ENCODE data around the gene CALHM3. TPM values are rescaled to one million over a fixed set of nuclear protein-coding genes. Genes with fewer than 3 reads are reported as not detected.

The CALHM3 gene
- total RNA-seq, 1 donor from 2014 or later = not detected

DNA sequence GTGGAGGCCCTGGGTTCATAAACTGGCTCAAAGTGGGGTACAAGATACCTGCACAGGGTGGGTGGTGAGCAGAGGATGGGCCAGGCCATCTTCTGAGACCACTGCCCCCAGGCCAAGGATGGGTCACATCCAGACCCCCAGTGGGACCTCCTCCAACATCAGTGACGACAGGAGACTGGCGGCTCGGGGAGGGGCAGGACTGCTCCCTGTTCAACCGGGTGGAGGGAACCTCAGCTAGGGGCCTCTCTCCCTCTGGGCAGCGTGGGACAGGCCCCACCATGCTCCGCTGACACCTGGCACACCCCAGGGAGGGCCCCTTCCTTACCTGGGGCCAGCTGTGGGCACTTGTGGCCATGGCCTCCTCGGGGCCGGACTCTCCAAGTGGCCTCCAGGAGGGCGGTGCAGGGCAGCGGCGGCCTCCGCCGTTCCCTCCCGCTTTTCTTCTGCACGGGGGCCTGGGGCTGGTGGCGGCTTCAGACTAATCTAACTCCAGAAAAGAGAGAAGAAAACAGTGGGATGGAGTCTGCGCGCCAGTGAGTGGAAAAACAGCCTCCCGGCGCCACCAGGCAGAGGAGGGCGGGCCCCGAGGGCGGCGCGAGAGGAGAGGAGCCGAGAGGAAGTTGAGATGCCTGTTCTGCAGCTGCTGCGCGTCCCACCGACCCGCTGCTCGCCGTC lies 27.1 kb downstream of the CALHM3 start, which contains the start of gene CALHM2:
TSS of gene CALHM2 (minus strand) at position 540 of the 675 bp plus-strand sequence. CDS start 2,429 bp downstream, outside the sequence.
- Histone ChIP-seq H3K27me3 (no peaks in the 10 kb centered on the region), H3K36me3 (peaks cover 0 to 27% of the 10 kb centered on the region in 2 donors), H3K4me1 (peaks cover 51% of the 10 kb centered on the region), H3K4me3 (peak within 1 kb of the TSS; percentile 71 to 76), H3K9me3 (no peaks in the 10 kb centered on the region), H3K27ac (peak within 1 kb of the TSS; percentile 89)
- intact Hi-C loops (cut with DNase I) = no loop called here
- TF ChIP-seq POLR2AphosphoS5 (IDR thresholded peaks at IDR 0.05; ENCODE audit: insufficient read depth in 1 of 2, low read depth in 1 of 2) (peak in 1 of 2 donors; percentile 86), POLR2A (IDR thresholded peaks at IDR 0.05) (peak in 1 of 2 donors; percentile 36)
- TF ChIP-seq, protein P1, sequence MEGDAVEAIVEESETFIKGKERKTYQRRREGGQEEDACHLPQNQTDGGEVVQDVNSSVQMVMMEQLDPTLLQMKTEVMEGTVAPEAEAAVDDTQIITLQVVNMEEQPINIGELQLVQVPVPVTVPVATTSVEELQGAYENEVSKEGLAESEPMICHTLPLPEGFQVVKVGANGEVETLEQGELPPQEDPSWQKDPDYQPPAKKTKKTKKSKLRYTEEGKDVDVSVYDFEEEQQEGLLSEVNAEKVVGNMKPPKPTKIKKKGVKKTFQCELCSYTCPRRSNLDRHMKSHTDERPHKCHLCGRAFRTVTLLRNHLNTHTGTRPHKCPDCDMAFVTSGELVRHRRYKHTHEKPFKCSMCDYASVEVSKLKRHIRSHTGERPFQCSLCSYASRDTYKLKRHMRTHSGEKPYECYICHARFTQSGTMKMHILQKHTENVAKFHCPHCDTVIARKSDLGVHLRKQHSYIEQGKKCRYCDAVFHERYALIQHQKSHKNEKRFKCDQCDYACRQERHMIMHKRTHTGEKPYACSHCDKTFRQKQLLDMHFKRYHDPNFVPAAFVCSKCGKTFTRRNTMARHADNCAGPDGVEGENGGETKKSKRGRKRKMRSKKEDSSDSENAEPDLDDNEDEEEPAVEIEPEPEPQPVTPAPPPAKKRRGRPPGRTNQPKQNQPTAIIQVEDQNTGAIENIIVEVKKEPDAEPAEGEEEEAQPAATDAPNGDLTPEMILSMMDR (IDR thresholded peaks at IDR 0.05) = no peak
- DNase-seq (ENCODE audit: extremely low spot score in 2 of 2) = no peak

DNA sequence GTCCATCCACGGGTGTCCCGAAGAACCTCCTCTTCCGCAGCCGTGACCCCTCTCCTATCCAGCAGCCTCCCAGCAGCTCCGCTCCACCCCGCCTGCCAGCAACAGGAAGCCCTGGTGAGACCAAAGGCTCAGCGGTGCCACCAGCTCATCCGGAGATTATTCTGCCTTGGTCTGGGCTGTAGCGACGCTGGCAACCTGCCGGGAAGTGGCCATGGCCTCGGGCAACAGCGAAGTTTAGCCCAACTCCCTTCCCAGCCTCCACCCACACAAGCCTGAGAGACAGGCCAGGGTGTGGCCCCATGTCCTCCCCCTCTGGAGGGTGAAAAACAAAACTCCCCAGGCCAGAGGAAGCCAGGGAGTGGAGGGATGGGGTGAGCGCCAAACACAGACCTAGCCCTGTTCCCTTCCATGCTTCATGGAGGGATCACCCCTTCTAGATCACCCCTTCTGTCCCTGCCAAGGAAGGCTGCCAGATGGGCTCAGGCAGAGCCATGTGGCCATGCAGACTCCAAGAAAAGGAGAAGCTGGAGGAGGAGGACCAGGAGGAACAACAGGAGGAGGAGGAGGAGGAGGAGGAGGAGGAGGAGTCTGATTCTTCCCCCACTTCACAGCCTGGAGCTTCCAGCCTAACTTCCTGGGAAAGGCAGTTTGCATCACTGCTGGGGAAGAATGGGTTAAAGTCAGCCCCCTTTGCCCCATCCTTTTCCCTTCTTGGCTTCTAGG lies 27.8 kb downstream of the CALHM3 start:
- Histone ChIP-seq H3K27me3 (no peaks in the 10 kb centered on the region), H3K4me1 (peaks cover 58% of the 10 kb centered on the region), H3K9me3 (no peaks in the 10 kb centered on the region), H3K4me3 (peak overlapping the region; percentile 71 to 76), H3K36me3 (peaks cover 0 to 32% of the 10 kb centered on the region in 2 donors), H3K27ac (peak overlapping the region; percentile 89)
- TF ChIP-seq, protein P1 (IDR thresholded peaks at IDR 0.05) = no peak
- peak; percentile 54 to 78 for TF ChIP-seq POLR2AphosphoS5 (IDR thresholded peaks at IDR 0.05; ENCODE audit: insufficient read depth in 1 of 2, low read depth in 1 of 2)
- peak in 1 of 2 donors; percentile 95 for DNase-seq (ENCODE audit: extremely low spot score in 2 of 2)
- intact Hi-C loops (cut with DNase I) = no loop called here

DNA sequence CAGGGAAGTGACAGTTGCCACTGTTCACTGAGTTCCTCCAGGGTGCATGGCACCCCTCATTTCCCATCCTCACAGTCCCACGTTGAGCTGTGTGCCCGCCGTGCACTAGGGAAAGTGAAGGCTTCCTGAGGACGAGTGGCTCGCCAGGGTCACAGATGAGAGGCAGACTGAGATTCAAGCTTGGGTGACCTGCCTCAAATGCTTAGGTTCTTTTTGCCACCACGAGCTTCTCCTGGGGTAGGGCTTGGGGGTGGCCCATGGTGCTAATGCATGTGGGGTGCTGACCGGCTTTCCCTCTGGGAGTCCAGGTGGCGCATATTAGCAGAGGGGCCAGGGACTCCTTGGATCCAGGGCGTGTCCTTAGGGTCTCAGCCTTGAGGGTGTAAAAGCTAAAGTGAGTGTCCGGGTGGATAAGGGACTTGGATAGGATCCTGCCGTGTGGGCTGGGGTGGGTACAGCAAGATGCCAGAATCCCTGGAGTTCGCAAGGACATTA lies 28.8 kb downstream of the CALHM3 start:
- intact Hi-C loops (cut with DNase I) = no loop called here
- no peak for DNase-seq (ENCODE audit: extremely low spot score in 2 of 2)
- peak overlapping the region; percentile 71 to 76 for H3K4me3 ChIP-seq
- H3K27ac ChIP-seq = peak overlapping the region; percentile 89
- peaks cover 0 to 38% of the 10 kb centered on the region in 2 donors for H3K36me3 ChIP-seq
- TF ChIP-seq POLR2AphosphoS5 (IDR thresholded peaks at IDR 0.05; ENCODE audit: insufficient read depth in 1 of 2, low read depth in 1 of 2) (no peak), POLR2A (IDR thresholded peaks at IDR 0.05) (no peak)
- TF ChIP-seq, protein P1 (IDR thresholded peaks at IDR 0.05) = no peak
- H3K9me3 ChIP-seq = no peaks in the 10 kb centered on the region
- H3K27me3 ChIP-seq = no peaks in the 10 kb centered on the region
- H3K4me1 ChIP-seq = peaks cover 68% of the 10 kb centered on the region

DNA sequence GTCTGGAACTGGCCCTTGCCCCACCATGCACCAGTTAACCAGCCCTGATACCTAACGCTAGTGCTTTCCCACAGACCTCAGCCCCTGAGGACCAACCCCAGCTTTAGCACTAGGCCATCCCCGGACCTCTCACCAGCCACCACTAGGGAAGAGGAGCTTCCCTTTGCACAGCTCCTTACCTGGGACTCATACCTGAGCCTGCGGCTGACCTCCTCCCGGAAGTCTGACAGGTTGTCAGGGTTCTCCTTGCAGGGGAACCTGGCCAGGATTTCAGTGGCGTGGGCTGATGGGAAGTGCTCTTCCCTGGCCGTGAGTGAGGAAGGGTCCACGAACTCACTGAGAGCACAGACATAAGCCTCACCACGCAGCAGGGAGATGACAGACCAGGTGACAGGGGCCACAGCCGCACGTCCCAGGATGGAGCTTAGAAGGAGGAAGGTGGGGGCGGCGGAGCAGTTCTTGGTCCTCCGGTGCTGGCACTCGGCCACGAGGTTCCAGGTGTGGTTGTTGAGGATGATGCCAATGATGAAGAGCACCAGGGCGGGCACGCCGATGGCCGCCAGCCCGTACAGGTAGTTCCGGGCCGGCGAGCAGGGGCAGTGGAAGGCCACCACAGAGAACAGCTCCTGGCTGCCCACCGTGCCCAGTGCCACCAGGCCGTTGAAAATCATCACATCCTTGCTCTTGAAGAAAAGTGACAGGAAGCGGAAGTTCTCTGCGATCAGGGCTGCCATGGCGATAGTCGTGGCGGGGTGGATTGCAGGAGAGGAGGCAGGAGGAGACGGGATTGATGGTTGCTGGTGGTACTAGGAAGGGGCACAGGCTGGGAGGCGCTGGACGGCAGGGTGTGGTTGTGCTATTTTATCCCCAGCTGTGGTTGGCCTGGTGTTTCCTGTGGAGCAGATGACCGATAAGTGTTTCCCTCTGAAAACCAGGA lies 29.6 kb downstream of the CALHM3 start:
- H3K9me3 ChIP-seq = no peaks in the 10 kb centered on the region
- peaks cover 0 to 45% of the 10 kb centered on the region in 2 donors for H3K36me3 ChIP-seq
- H3K4me3 ChIP-seq = peak overlapping the region; percentile 71 to 76
- TF ChIP-seq POLR2A (IDR thresholded peaks at IDR 0.05) = no peak
- no peak for TF ChIP-seq POLR2AphosphoS5 (IDR thresholded peaks at IDR 0.05; ENCODE audit: insufficient read depth in 1 of 2, low read depth in 1 of 2)
- TF ChIP-seq, protein P1 (IDR thresholded peaks at IDR 0.05) = no peak
- DNase-seq (ENCODE audit: extremely low spot score in 2 of 2) = no peak
- intact Hi-C loops (cut with DNase I) = no loop called here
- no peaks in the 10 kb centered on the region for H3K27me3 ChIP-seq
- H3K27ac ChIP-seq = peak overlapping the region; percentile 89
- peaks cover 76% of the 10 kb centered on the region for H3K4me1 ChIP-seq
